Measurements from ENCODE around the gene CAV3.

- no peak for TF ChIP-seq SP1 (IDR thresholded peaks at IDR 0.05; ENCODE audit: low read depth, low read length)
- no peak for TF ChIP-seq CHD2 (IDR thresholded peaks at IDR 0.05; ENCODE audit: borderline replicate concordance, low read depth, low read length)
- no peak for TF ChIP-seq POLR2A (IDR thresholded peaks at IDR 0.05; ENCODE audit: low read depth, low read length)
- TF ChIP-seq TAF1 (IDR thresholded peaks at IDR 0.05; ENCODE audit: borderline replicate concordance, low read depth, low read length) = no peak
- no peak for TF ChIP-seq CEBPB (IDR thresholded peaks at IDR 0.05; ENCODE audit: borderline replicate concordance in 1 of 2, low read depth in 2 of 2, low read length in 2 of 2)
- TF ChIP-seq ATF3 (IDR thresholded peaks at IDR 0.05; ENCODE audit: borderline replicate concordance, extremely low read depth, low read depth, low read length) = no peak
These were observed 19.5 kb upstream of the CAV3 start for GRCh38 chr3:8713901-8714759.
